ENCODE measurements around the gene SFXN3. TPM values are rescaled to one million over a fixed set of nuclear protein-coding genes. Genes with fewer than 3 reads are reported as not detected.

Gene SFXN3
- total and polyA plus RNA-seq, 10 of the 15 experiments (the other 5 are each of a cell fraction or from before 2014, with no cell fraction given): 0.05 to 11.3 (median 1.2) TPM

GRCh38 chr10:101087376-101087775 lies 56.3 kb downstream of the SFXN3 start:
- TF ChIP-seq IKZF2 (IDR thresholded peaks at IDR 0.05) (no peak), BCLAF1 (IDR thresholded peaks at IDR 0.05) (no peak)
- Histone ChIP-seq H3K27ac (ENCODE audit: control insufficient read depth, insufficient read depth) (no peak overlapping the region), H3K36me3 (ENCODE audit: control insufficient read depth in 2 of 2, insufficient read depth in 2 of 2, low read length in 1 of 2) (no peaks in the 10 kb centered on the region), H3K9me3 (replicated peaks; ENCODE audit: control insufficient read depth, insufficient read depth, low read length) (no peaks in the 10 kb centered on the region), H4K20me1 (ENCODE audit: control insufficient read depth, insufficient read depth) (no peaks in the 10 kb centered on the region), H2AFZ (ENCODE audit: control insufficient read depth, low read depth, low read length) (no peak overlapping the region), H3K4me1 (ENCODE audit: control insufficient read depth, insufficient read depth, low read length) (no peaks in the 10 kb centered on the region), H3K79me2 (ENCODE audit: control insufficient read depth, insufficient read depth, low read length) (no peaks in the 10 kb centered on the region), H3K4me2 (ENCODE audit: control insufficient read depth, insufficient read depth) (no peak overlapping the region), H3K27me3 (replicated peaks in 1 of 2; ENCODE audit: control insufficient read depth in 2 of 2, insufficient read depth in 2 of 2, low read length in 1 of 2) (peaks cover 2 to 14% of the 10 kb centered on the region in 2 experiments), H3K9ac (ENCODE audit: control insufficient read depth, insufficient read depth, low read length) (no peak overlapping the region), H3K4me3 (no peak overlapping the region)
- DNase-seq (ENCODE audit: low read depth, low spot score): no peak
- CTCF ChIA-PET: interaction anchor here (1.2 to 5.9 kb wide), 3 partner anchors 9 to 55 kb away, joined by 4 to 31 read pairs (median 4); no protein-coding TSS in a partner anchor
- POLR2A ChIA-PET: no interaction called here
- SMC1A ChIA-PET (ENCODE audit: uncharacterized antibody, unreplicated experiment): no interaction called here
- RAD21 ChIA-PET (ENCODE audit: unreplicated experiment): no interaction called here
- BruUV-seq (replicated peaks): no TSS peak
- intact Hi-C loops (cut with micrococcal nuclease; ENCODE audit: unreplicated experiment): no loop called here
- FAIRE-seq: no peak
- in situ Hi-C loops (cut with MboI): no loop called here
- no peak for ATAC-seq
- WGBS (ENCODE audit: insufficient coverage, insufficient replicate concordance, low lambda C conversion rate, missing lambda C conversion rate): 34% methylated on average over 10 of the region's 10 CpGs

GRCh38 chr10:101087965-101088364 lies 56.9 kb downstream of the SFXN3 start:
- Histone ChIP-seq H3K4me2 (ENCODE audit: control insufficient read depth, insufficient read depth) (no peak overlapping the region), H4K20me1 (ENCODE audit: control insufficient read depth, insufficient read depth) (no peaks in the 10 kb centered on the region), H3K9ac (ENCODE audit: control insufficient read depth, insufficient read depth, low read length) (no peak overlapping the region), H3K9me3 (replicated peaks; ENCODE audit: control insufficient read depth, insufficient read depth, low read length) (no peaks in the 10 kb centered on the region), H3K4me3 (no peak overlapping the region), H3K27me3 (replicated peaks in 1 of 2; ENCODE audit: control insufficient read depth in 2 of 2, insufficient read depth in 2 of 2, low read length in 1 of 2) (peaks cover 2 to 11% of the 10 kb centered on the region in 2 experiments), H3K79me2 (ENCODE audit: control insufficient read depth, insufficient read depth, low read length) (no peaks in the 10 kb centered on the region), H3K27ac (ENCODE audit: control insufficient read depth, insufficient read depth) (no peak overlapping the region), H3K4me1 (ENCODE audit: control insufficient read depth, insufficient read depth, low read length) (no peaks in the 10 kb centered on the region), H3K36me3 (ENCODE audit: control insufficient read depth in 2 of 2, insufficient read depth in 2 of 2, low read length in 1 of 2) (no peaks in the 10 kb centered on the region), H2AFZ (ENCODE audit: control insufficient read depth, low read depth, low read length) (no peak overlapping the region)
- DNase-seq (ENCODE audit: low read depth, low spot score) (no peak), ATAC-seq (no peak), FAIRE-seq (no peak)
- CTCF ChIA-PET: interaction anchor here (0.6 to 1.6 kb wide), 3 partner anchors 13 to 46 kb away, joined by 3 to 4 read pairs (median 3); no protein-coding TSS in a partner anchor
- SMC1A ChIA-PET (ENCODE audit: uncharacterized antibody, unreplicated experiment): no interaction called here
- intact Hi-C loops (cut with micrococcal nuclease; ENCODE audit: unreplicated experiment) (no loop called here), in situ Hi-C loops (cut with MboI) (no loop called here)
- RAD21 ChIA-PET (ENCODE audit: unreplicated experiment): interaction anchor here (1.3 kb wide), 1 partner anchor 54 kb away, joined by 3 read pairs; no protein-coding TSS in a partner anchor
- BruUV-seq (replicated peaks): no TSS peak
- POLR2A ChIA-PET: interaction anchor here (0.5 kb wide), 1 partner anchor 46 kb away, joined by 6 read pairs; no protein-coding TSS in a partner anchor
- WGBS (ENCODE audit: insufficient coverage, insufficient replicate concordance, low lambda C conversion rate, missing lambda C conversion rate): 25% methylated on average over 13 of the region's 14 CpGs
- TF ChIP-seq ZZZ3 (IDR thresholded peaks at IDR 0.05; ENCODE audit: control insufficient read depth, insufficient read length, low read depth) (no peak), NR2F1 (conservative IDR thresholded peaks at IDR 0.05) (no peak), KDM1A (IDR thresholded peaks at IDR 0.05; ENCODE audit: borderline replicate concordance) (no peak), WRNIP1 (IDR thresholded peaks at IDR 0.05; ENCODE audit: borderline replicate concordance, low read depth, low read length) (no peak), IRF5 (IDR thresholded peaks at IDR 0.05; ENCODE audit: borderline replicate concordance) (no peak), CTCF (IDR thresholded peaks at IDR 0.05 in 2 of 3, conservative IDR thresholded peaks at IDR 0.05 in 1 of 3; ENCODE audit: control insufficient read depth in 2 of 3, extremely low read depth in 1 of 3, insufficient read depth in 1 of 3, low read depth in 3 of 3, low read length in 3 of 3) (no peak), SMAD1 (IDR thresholded peaks at IDR 0.05; ENCODE audit: low read depth, partially characterized antibody) (no peak), IRF4 (IDR thresholded peaks at IDR 0.05; ENCODE audit: low read depth, low read length) (no peak), DPF2 (IDR thresholded peaks at IDR 0.05) (no peak), POLR2AphosphoS2 (IDR thresholded peaks at IDR 0.05; ENCODE audit: low read depth, low read length) (no peak)
